Measurements from ENCODE around the gene NCAN. TPM values are rescaled to one million over a fixed set of nuclear protein-coding genes. Genes with fewer than 3 reads are reported as not detected.
"Not testable (repeated sequence)": the region's sequence is repeated elsewhere in the genome, so short reads cannot be mapped to it uniquely, and the experiment has no call there.

The NCAN gene
- total and polyA plus RNA-seq, 2 experiments from 2014 or later: 0.03 TPM; not detected in 1

- H3K9me2 ChIP-seq (replicated peaks; ENCODE audit: insufficient read depth): no peaks in the 10 kb centered on the region
- 43% methylated on average over 8 of the region's 8 CpGs for WGBS (ENCODE audit: low lambda C conversion rate, missing lambda C conversion rate)
- no peak overlapping the region for H3K4me3 ChIP-seq
- no peaks in the 10 kb centered on the region for H3K27me3 ChIP-seq
- H3K4me2 ChIP-seq: peak overlapping the region; percentile 56
- H3K27ac ChIP-seq: peak overlapping the region; percentile 79
- H2AFZ ChIP-seq: no peak overlapping the region
- peak; percentile 69 for DNase-seq (ENCODE audit: low spot score)
- peaks cover 10% of the 10 kb centered on the region for H3K4me1 ChIP-seq (ENCODE audit: insufficient read depth)
- H3K36me3 ChIP-seq (replicated peaks; ENCODE audit: insufficient read depth, low read depth): no peaks in the 10 kb centered on the region
- no peaks in the 10 kb centered on the region for H3K79me2 ChIP-seq
- no peaks in the 10 kb centered on the region for H4K20me1 ChIP-seq (ENCODE audit: insufficient read depth, poor library complexity, severe bottlenecking)
- H3K9me3 ChIP-seq (ENCODE audit: low read depth): no peaks in the 10 kb centered on the region
- TF ChIP-seq EZH2 (IDR thresholded peaks at IDR 0.05; ENCODE audit: borderline replicate concordance) (no peak), EZH2phosphoT487 (IDR thresholded peaks at IDR 0.05; ENCODE audit: low read depth, severe bottlenecking, unreplicated experiment) (no peak)
- TF ChIP-seq, protein P1, sequence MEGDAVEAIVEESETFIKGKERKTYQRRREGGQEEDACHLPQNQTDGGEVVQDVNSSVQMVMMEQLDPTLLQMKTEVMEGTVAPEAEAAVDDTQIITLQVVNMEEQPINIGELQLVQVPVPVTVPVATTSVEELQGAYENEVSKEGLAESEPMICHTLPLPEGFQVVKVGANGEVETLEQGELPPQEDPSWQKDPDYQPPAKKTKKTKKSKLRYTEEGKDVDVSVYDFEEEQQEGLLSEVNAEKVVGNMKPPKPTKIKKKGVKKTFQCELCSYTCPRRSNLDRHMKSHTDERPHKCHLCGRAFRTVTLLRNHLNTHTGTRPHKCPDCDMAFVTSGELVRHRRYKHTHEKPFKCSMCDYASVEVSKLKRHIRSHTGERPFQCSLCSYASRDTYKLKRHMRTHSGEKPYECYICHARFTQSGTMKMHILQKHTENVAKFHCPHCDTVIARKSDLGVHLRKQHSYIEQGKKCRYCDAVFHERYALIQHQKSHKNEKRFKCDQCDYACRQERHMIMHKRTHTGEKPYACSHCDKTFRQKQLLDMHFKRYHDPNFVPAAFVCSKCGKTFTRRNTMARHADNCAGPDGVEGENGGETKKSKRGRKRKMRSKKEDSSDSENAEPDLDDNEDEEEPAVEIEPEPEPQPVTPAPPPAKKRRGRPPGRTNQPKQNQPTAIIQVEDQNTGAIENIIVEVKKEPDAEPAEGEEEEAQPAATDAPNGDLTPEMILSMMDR (IDR thresholded peaks at IDR 0.05; ENCODE audit: poor library complexity): no peak
Observed at GRCh38 chr19:19171821-19172532, 39.8 kb upstream of the NCAN start.

DNA sequence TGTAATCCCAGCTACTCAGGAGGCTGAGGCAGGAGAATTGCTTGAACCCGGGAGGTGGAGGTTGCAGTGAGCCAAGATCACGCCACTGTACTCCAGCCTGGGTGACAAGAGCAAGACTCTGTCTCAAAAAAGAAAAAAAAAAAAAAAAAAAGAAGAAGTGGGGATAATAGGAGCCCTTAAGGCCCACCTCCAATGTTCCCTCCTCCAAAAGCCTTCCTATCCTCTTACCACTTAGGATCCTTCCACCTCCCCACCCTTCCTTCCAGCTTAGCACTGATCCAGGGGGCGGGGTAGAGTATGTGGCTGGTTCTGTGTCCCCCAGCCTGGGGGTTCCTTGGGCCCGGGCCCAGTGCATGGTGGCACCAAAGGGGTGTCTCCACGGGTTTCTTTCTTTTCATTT, 38.5 kb upstream of the NCAN start:
- not testable (repeated sequence) for H3K4me1 ChIP-seq (ENCODE audit: insufficient read depth); H3K79me2 ChIP-seq; H3K9me2 ChIP-seq (replicated peaks; ENCODE audit: insufficient read depth); H4K20me1 ChIP-seq (ENCODE audit: insufficient read depth, poor library complexity, severe bottlenecking); H3K4me3 ChIP-seq; H3K36me3 ChIP-seq (replicated peaks; ENCODE audit: insufficient read depth, low read depth); H3K4me2 ChIP-seq; H3K27me3 ChIP-seq; H3K9me3 ChIP-seq (ENCODE audit: low read depth); H2AFZ ChIP-seq; H3K27ac ChIP-seq; DNase-seq (ENCODE audit: low spot score)
- 99% methylated on average over 5 of the region's 5 CpGs for WGBS (ENCODE audit: low lambda C conversion rate, missing lambda C conversion rate)

GRCh38 chr19:19176950-19177349, 34.8 kb upstream of the NCAN start:
- no peaks in the 10 kb centered on the region for H4K20me1 ChIP-seq (ENCODE audit: insufficient read depth, poor library complexity, severe bottlenecking)
- no peak overlapping the region for H3K4me2 ChIP-seq
- DNase-seq (ENCODE audit: low spot score): no peak
- H3K9me2 ChIP-seq (replicated peaks; ENCODE audit: insufficient read depth): no peaks in the 10 kb centered on the region
- no peaks in the 10 kb centered on the region for H3K9me3 ChIP-seq (ENCODE audit: low read depth)
- H3K27ac ChIP-seq: no peak overlapping the region
- no peak for TF ChIP-seq EZH2phosphoT487 (IDR thresholded peaks at IDR 0.05; ENCODE audit: low read depth, severe bottlenecking, unreplicated experiment)
- TF ChIP-seq EZH2 (IDR thresholded peaks at IDR 0.05; ENCODE audit: borderline replicate concordance): no peak
- TF ChIP-seq, protein P1 (IDR thresholded peaks at IDR 0.05; ENCODE audit: poor library complexity): no peak
- no peaks in the 10 kb centered on the region for H3K79me2 ChIP-seq
- H3K4me1 ChIP-seq (ENCODE audit: insufficient read depth): peaks cover 4% of the 10 kb centered on the region
- H3K4me3 ChIP-seq: no peak overlapping the region
- H3K36me3 ChIP-seq (replicated peaks; ENCODE audit: insufficient read depth, low read depth): no peaks in the 10 kb centered on the region
- H2AFZ ChIP-seq: no peak overlapping the region
- H3K27me3 ChIP-seq: no peaks in the 10 kb centered on the region
- 80% methylated on average over 8 of the region's 8 CpGs for WGBS (ENCODE audit: low lambda C conversion rate, missing lambda C conversion rate)

GRCh38 chr19:19179548-19180441, 32.0 kb upstream of the NCAN start:
- H3K27ac ChIP-seq: no peak overlapping the region
- no peak overlapping the region for H3K4me3 ChIP-seq
- H2AFZ ChIP-seq: no peak overlapping the region
- H3K4me1 ChIP-seq (ENCODE audit: insufficient read depth): no peaks in the 10 kb centered on the region
- H3K79me2 ChIP-seq: no peaks in the 10 kb centered on the region
- no peaks in the 10 kb centered on the region for H3K27me3 ChIP-seq
- no peaks in the 10 kb centered on the region for H3K9me3 ChIP-seq (ENCODE audit: low read depth)
- no peak overlapping the region for H3K4me2 ChIP-seq
- no peaks in the 10 kb centered on the region for H4K20me1 ChIP-seq (ENCODE audit: insufficient read depth, poor library complexity, severe bottlenecking)
- no peak for DNase-seq (ENCODE audit: low spot score)
- H3K9me2 ChIP-seq (replicated peaks; ENCODE audit: insufficient read depth): no peaks in the 10 kb centered on the region
- H3K36me3 ChIP-seq (replicated peaks; ENCODE audit: insufficient read depth, low read depth): no peaks in the 10 kb centered on the region
- WGBS (ENCODE audit: low lambda C conversion rate, missing lambda C conversion rate): 89% methylated on average over 17 of the region's 17 CpGs
- TF ChIP-seq EZH2phosphoT487 (IDR thresholded peaks at IDR 0.05; ENCODE audit: low read depth, severe bottlenecking, unreplicated experiment): no peak
- TF ChIP-seq EZH2 (IDR thresholded peaks at IDR 0.05; ENCODE audit: borderline replicate concordance): no peak
- TF ChIP-seq, protein P1 (IDR thresholded peaks at IDR 0.05; ENCODE audit: poor library complexity): no peak
